Activated T-cell treated with anti-CD3 and anti-CD28 coated beads, Interleukin-2, amount 50 U/mL, for 72 hours (primary cell): Measurements from ENCODE around the gene ABHD12. TPM values are rescaled to one million over a fixed set of nuclear protein-coding genes. Genes with fewer than 3 reads are reported as not detected.
A peak's percentile ranks its signal among the peaks of the same experiment; 100 is the strongest.

Source experiments
- ATAC-seq, 2 donors: fragments of 150-1000 bp; cut with Tn5 transposase; replicated peaks in 1 of 2; 2 replicates each; pipeline ENCODE4 v1.10.0; 2021; ENCODE audit warnings: moderate library complexity in 2 of 2, mild to moderate bottlenecking in 1 of 2
- DNase-seq, 2 donors: peaks; one replicate each; pipeline ENCODE4 v3.0.0; 2021 to 2022; ENCODE audit warnings: mixed read lengths in 1 of 2
- H3K27ac Mint-ChIP-seq: one replicate; pipeline ENCODE4 v1.8.0; 2022; ENCODE audit warnings: mild to moderate bottlenecking, moderate library complexity, mixed read lengths
- H3K27me3 Mint-ChIP-seq: one replicate; pipeline ENCODE4 v1.8.0; 2022; ENCODE audit warnings: low read depth, mixed read lengths
- H3K36me3 Mint-ChIP-seq, 2 donors: one replicate each; pipeline ENCODE4 v1.8.0; 2022; ENCODE audit warnings: mixed read lengths in 2 of 2, mild to moderate bottlenecking in 1 of 2; ENCODE audit not compliant: insufficient read depth in 2 of 2
- H3K4me1 Mint-ChIP-seq: one replicate; pipeline ENCODE4 v1.8.0; 2022; ENCODE audit warnings: low read depth, mixed read lengths
- H3K4me3 Mint-ChIP-seq, 2 donors: one replicate each; pipeline ENCODE4 v1.8.0; 2022; ENCODE audit warnings: mild to moderate bottlenecking in 2 of 2, mixed read lengths in 2 of 2, moderate library complexity in 2 of 2
- H3K9me3 Mint-ChIP-seq, 2 donors: one replicate each; pipeline ENCODE4 v1.8.0; 2022; ENCODE audit warnings: mixed read lengths in 2 of 2
- total RNA-seq, 2 donors: library from RNA; stranded (reverse); gene quantifications; one replicate each; pipeline ENCODE4 v1.2.3, GENCODE V29; 2022

Gene ABHD12
- total RNA-seq, 2 donors from 2014 or later = 25.5 to 26.5 TPM

DNA sequence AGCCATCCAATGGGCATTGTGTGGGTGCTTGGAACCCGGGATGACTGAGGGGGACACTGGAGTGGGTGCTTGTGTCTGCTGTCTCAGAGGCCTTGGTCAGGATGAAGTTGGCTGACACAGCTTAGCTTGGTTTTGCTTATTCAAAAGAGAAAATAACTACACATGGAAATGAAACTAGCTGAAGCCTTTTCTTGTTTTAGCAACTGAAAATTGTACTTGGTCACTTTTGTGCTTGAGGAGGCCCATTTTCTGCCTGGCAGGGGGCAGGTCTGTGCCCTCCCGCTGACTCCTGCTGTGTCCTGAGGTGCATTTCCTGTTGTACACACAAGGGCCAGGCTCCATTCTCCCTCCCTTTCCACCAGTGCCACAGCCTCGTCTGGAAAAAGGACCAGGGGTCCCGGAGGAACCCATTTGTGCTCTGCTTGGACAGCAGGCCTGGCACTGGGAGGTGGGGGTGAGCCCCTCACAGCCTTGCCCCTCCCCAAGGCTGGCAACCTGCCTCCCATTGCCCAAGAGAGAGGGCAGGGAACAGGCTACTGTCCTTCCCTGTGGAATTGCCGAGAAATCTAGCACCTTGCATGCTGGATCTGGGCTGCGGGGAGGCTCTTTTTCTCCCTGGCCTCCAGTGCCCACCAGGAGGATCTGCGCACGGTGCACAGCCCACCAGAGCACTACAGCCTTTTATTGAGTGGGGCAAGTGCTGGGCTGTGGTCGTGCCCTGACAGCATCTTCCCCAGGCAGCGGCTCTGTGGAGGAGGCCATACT is 93.3 kb downstream of the ABHD12 start:
- ATAC-seq (peak in 1 of 2 donors; percentile 6), DNase-seq (no peak)
- H3K4me1 Mint-ChIP-seq = no peaks in the 10 kb centered on the region
- no peaks in the 10 kb centered on the region for H3K27me3 Mint-ChIP-seq
- H3K9me3 Mint-ChIP-seq = no peaks in the 10 kb centered on the region
- no peak overlapping the region for H3K27ac Mint-ChIP-seq
- H3K4me3 Mint-ChIP-seq = no peak overlapping the region
- H3K36me3 Mint-ChIP-seq = no peaks in the 10 kb centered on the region

DNA sequence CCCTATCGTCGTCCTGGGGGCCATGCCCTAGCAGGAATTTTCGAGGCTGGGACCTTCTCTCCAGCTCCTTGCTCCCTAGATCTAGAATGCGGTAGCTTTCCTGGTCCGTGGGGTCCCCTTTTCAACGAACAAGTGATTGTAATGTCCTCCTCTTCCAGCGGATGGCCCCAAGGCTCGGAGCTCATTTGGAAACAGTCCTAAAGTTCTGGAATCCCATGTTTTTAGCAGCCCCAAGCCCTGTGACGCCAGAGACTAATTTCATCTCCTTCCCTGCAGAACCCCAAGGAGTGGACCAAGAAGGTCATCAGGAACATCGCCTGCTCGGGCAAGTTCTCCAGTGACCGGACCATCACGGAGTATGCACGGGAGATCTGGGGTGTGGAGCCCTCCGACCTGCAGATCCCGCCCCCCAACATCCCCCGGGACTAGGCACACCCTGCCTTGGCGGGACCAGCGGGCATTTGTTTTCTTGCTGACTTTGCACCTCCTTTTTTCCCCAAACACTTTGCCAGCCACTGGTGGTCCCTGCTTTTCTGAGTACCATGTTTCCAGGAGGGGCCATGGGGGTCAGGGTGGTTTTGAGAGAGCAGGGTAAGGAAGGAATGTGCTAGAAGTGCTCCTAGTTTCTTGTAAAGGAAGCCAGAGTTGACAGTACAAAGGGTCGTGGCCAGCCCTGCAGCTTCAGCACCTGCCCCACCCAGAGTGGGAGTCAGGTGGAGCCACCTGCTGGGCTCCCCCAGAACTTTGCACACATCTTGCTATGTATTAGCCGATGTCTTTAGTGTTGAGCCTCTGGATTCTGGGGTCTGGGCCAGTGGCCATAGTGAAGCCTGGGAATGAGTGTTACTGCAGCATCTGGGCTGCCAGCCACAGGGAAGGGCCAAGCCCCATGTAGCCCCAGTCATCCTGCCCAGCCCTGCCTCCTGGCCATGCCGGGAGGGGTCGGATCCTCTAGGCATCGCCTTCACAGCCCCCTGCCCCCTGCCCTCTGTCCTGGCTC is 94.2 kb downstream of the ABHD12 start:
- Mint-ChIP-seq H3K9me3 (no peaks in the 10 kb centered on the region), H3K4me3 (no peak overlapping the region), H3K36me3 (no peaks in the 10 kb centered on the region), H3K27me3 (no peaks in the 10 kb centered on the region), H3K27ac (no peak overlapping the region), H3K4me1 (no peaks in the 10 kb centered on the region)
- DNase-seq = peak; percentile 34 to 35
- ATAC-seq = peak; percentile 35 to 46

DNA sequence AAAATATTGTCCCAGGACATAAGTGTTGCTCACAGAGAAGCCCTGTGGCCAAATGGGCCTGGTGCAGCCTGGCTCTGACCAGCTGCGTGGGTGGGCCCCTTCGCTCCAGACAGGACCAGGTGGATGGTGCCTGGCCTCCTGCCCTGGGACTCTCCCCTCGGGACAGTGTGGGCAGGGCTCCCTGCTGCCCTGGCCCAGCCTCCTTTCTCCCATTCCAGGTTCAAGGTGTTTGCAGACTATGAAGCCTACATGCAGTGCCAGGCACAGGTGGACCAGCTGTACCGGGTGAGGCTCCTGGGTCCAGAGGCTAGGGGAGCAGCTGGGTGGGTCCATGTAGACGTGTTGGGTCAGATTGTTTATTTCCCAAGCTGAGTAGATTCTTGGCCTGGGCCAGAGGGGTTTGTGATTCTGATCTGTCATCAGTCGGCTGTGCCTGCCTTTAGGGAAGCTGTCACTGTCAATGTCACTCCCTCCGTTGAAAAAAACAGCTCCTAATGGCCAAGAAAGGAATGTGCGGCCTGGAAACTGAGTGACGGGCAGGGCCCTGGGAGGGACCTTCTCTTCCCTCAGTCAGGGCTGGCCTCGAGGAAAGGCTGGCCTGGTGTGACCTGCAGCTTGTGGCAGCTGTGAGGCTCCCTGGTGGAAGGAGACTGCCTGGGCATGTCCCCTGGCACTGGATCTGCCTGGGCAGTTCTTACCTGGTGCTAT is 95.1 kb downstream of the ABHD12 start:
- Mint-ChIP-seq H3K9me3 (no peaks in the 10 kb centered on the region), H3K27ac (no peak overlapping the region), H3K4me1 (no peaks in the 10 kb centered on the region), H3K27me3 (no peaks in the 10 kb centered on the region), H3K36me3 (no peaks in the 10 kb centered on the region), H3K4me3 (no peak overlapping the region)
- ATAC-seq (no peak), DNase-seq (no peak)

DNA sequence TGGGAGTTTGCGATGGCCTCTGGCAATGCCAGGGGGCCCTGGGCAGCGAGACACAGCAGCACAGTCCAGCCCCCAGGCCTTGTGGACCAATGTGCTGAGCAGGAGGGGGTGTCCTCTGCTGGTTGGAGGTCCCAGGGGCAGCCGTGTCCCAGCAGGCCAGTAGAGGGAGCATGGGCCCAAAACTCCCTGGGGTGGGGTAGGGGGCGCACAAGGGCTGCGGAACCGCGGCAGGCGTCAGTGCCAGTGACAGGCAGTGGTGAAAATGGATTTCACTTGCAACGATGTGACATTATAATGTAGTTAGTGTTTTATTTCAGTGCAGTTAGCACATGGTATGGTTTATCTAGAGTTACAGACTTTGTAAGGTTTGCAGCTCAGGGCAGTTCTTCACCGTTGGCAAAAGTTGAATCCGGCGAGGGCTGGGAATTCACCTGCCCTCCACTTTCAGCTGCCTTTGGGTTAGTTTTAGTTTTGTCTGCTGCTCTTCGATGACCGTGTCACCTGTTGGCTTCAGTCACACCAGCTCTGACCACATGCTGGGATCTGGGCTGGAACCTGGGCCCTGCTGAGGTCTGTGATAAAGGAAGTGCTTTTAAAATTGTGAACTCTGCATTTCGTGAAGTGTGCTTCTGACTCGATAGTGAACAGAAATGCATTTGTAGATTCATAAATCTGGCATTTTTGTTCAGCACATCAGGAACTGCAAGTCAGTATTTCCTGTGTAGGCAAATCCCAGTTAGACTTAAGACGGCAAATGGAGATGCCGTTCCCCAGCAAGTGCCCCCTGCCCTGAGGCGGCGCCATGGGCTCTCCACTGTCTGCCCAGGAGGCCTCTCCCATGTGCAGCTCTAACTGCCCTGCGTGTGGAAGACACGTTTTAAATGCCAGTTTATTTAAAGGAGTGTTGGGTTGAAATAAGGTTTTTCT is 95.9 kb downstream of the ABHD12 start:
- Mint-ChIP-seq H3K4me1 (no peaks in the 10 kb centered on the region), H3K9me3 (no peaks in the 10 kb centered on the region), H3K27ac (no peak overlapping the region), H3K36me3 (no peaks in the 10 kb centered on the region), H3K4me3 (no peak overlapping the region), H3K27me3 (no peaks in the 10 kb centered on the region)
- peak; percentile 60 to 67 for DNase-seq
- ATAC-seq = peak; percentile 69 to 74

DNA sequence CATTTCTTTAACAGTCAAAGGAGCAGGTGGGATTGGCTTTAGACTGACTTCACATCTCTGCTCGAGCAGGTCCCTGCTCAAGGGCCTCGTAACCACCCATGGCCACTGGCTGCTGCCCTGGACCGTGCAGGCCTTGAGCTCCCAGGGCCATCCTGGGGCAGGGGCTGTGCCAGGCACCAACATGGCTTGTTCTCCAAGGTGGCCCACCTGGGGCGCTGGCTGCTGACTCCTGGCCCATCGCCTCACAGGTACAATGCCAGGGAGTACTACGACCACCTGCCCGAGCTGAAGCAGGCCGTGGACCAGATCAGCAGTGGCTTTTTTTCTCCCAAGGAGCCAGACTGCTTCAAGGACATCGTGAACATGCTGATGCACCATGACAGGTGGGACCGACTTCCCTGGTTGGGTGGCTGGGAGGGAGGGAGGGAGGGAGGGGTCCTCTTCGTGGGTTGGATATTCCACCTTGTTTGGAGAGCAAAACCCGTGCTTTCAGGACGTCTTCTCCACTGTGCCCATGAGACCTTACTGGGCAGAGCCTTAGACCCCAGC is 96.7 kb downstream of the ABHD12 start:
- H3K36me3 Mint-ChIP-seq = no peaks in the 10 kb centered on the region
- no peak for DNase-seq
- no peak for ATAC-seq
- no peaks in the 10 kb centered on the region for H3K4me1 Mint-ChIP-seq
- H3K9me3 Mint-ChIP-seq = no peaks in the 10 kb centered on the region
- peak overlapping the region; percentile 30 for H3K27ac Mint-ChIP-seq
- H3K27me3 Mint-ChIP-seq = no peaks in the 10 kb centered on the region
- no peak overlapping the region for H3K4me3 Mint-ChIP-seq

DNA sequence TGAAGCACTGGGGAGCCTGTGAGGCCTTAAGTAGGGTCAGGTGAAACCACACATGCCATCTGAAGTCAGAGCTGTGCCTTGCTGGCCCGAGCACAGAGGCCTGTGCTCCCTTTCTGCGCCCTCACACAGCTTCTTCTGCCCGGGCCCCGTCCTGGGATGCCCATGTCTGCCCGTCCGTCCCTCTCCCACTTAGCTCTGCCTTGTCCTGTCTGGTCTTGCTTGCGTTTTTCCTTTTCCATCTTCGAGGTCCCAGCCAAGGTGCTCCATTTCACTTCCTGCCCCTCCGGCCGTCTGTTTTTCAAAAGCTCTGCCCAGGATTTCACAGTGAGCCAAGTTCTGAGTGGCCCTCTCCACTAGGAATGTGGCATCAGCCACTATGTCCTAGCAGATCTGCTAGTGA is 97.1 kb downstream of the ABHD12 start:
- DNase-seq (no peak), ATAC-seq (no peak)
- peak overlapping the region; percentile 30 for H3K27ac Mint-ChIP-seq
- no peaks in the 10 kb centered on the region for H3K27me3 Mint-ChIP-seq
- no peaks in the 10 kb centered on the region for H3K36me3 Mint-ChIP-seq
- no peaks in the 10 kb centered on the region for H3K4me1 Mint-ChIP-seq
- no peaks in the 10 kb centered on the region for H3K9me3 Mint-ChIP-seq
- no peak overlapping the region for H3K4me3 Mint-ChIP-seq

DNA sequence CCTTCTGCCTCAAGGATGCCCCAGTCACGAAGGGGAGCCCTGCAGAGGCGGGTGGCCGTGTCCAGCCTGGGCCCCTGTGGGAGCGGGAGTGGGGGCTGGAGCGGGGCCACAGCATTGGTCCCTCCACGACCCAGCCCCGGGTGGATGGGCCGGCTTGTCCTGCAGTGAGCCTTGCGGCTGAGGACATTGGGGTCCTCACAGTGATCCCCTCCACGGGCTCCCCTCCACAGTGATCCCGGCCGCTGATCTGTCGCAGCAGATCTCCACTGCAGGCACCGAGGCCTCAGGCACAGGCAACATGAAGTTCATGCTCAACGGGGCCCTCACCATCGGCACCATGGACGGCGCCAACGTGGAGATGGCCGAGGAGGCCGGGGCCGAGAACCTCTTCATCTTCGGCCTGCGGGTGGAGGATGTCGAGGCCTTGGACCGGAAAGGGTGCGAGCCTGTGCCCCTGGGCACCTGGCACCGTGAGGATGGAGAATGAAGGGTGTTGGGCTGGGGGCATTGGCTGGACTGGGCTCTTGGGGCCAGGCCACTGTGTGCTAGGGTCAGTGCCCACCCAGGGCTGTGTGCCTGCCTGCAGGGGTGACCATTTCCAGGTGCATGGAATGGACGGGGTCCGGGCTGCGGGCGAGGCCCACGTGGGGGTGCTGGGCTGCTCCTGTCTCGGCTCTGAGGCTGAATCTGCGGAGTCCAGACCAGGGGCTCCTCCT is 98.3 kb downstream of the ABHD12 start:
- Mint-ChIP-seq H3K36me3 (peaks cover 0 to 1% of the 10 kb centered on the region in 2 donors), H3K27ac (no peak overlapping the region), H3K4me3 (no peak overlapping the region), H3K27me3 (no peaks in the 10 kb centered on the region), H3K4me1 (no peaks in the 10 kb centered on the region), H3K9me3 (no peaks in the 10 kb centered on the region)
- no peak for ATAC-seq
- DNase-seq = no peak

DNA sequence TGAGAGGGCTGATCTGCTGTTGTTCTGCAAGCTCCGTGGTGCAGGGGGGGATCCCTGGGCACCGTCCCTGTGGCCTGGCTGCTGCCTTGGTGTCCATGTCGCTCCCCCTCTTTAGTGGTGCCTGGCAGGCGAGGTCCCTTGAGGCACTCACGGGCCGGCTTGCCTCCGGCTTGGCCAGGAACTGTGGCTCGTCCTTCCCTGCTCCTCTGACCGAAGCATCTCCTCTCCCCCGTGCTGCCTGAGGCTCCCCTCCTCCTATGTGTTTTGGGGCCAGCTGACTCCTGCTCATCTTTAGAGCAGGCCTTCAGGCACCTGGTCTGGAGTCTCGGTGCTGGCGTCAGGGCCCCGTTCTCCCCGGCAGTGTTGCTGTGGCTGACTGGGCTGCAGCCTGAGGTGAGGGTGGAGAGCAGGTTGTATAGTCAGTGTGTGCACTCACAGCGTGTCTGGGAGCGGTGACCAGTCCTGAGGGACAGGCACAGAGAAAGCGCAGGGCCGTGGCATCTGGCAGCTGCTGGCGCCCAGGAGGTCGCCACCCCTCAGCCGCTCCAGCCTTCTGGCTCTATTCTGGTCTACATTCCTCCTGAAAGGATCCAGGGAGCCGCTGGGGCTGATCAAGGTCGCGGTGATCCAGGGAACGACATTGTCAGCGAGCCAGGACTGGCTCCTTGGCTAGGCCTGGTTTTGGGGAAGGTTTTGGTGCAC is 99.1 kb downstream of the ABHD12 start:
- H3K36me3 Mint-ChIP-seq = peaks cover 0 to 5% of the 10 kb centered on the region in 2 donors
- no peak overlapping the region for H3K4me3 Mint-ChIP-seq
- no peak for DNase-seq
- H3K4me1 Mint-ChIP-seq = no peaks in the 10 kb centered on the region
- H3K9me3 Mint-ChIP-seq = no peaks in the 10 kb centered on the region
- ATAC-seq = no peak
- no peaks in the 10 kb centered on the region for H3K27me3 Mint-ChIP-seq
- no peak overlapping the region for H3K27ac Mint-ChIP-seq

DNA sequence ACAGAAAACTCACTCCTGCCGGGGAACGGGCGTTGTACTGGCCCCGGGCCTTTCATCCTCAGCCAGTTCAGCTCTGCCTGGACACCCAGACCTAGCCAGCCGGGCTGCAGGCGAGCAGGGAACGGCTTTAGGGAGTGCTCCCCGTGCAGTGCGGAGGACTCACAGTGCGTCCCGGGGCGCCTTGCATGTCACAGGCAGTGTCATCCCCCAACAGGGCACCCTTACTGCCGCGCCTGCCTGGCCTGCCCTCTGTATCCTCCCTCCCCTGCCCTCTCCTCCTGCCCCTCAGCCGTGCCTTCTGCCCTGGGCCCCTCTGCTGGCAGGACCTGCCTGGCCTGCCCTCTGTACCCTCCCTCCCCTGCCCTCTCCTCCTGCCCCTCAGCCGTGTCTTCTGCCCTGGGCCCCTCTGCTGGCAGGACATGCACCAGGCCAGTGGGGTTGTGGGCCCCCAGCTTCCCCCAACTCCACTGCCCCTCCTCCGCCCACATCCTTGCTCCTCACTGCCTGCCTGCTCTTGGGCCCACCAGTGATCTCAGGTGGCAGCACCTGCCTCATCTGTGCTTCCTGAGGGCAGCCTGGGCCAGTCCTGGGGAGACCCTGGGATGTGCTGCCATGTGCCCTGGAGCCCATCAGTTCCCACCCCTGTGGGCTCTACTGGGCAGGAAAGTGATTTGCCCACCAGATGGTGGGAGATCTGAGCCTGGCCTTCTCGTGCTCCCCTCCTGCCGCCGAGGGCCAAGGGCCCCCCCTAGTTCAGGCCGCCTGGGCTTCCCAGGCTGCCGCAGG is 99.8 kb downstream of the ABHD12 start:
- H3K27me3 Mint-ChIP-seq = no peaks in the 10 kb centered on the region
- H3K27ac Mint-ChIP-seq = no peak overlapping the region
- H3K4me1 Mint-ChIP-seq = no peaks in the 10 kb centered on the region
- H3K9me3 Mint-ChIP-seq = no peaks in the 10 kb centered on the region
- no peak overlapping the region for H3K4me3 Mint-ChIP-seq
- DNase-seq (no peak), ATAC-seq (no peak)
- H3K36me3 Mint-ChIP-seq = peaks cover under 1 to 5% of the 10 kb centered on the region in 2 donors

DNA sequence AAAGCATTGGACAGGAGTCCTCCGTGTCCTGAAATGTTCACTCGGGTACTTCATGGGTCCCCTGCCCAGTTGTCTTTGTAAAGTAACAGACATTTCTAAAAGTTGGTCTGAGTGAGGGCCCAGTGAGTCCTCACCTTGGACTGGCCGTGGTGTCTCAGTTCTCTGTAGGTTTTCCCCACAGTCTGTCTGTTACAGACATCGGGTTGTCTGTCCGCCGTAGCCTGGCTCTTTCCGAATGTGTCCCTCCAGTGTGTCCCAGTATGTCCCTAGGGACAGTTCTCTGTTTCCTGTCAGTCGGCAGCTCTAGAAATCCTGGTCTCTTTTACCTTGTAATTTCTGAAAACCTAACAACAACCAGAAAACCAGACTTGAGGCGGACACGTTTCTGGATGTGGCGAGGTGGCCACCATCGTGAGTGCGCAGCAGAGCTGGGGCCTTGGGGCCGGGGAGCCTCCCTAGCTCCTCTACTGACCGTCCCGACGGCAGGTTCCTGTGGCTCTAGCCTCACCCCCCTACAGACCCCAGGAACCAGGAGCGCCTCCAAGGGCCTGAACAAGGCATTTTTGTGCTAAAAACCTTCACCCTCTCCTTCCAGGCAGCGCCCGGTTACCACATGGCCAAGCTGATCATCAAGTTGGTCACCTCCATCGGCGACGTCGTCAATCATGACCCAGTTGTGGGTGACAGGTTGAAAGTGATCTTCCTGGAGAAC is 100.6 kb downstream of the ABHD12 start:
- no peaks in the 10 kb centered on the region for H3K4me1 Mint-ChIP-seq
- peaks cover 4 to 5% of the 10 kb centered on the region in 2 donors for H3K36me3 Mint-ChIP-seq
- no peaks in the 10 kb centered on the region for H3K27me3 Mint-ChIP-seq
- H3K27ac Mint-ChIP-seq = no peak overlapping the region
- H3K4me3 Mint-ChIP-seq = no peak overlapping the region
- DNase-seq = no peak
- no peak for ATAC-seq
- no peaks in the 10 kb centered on the region for H3K9me3 Mint-ChIP-seq
